GM12878 (cell line): ENCODE results near the gene DLAT. TPM values are rescaled to one million over a fixed set of nuclear protein-coding genes. Genes with fewer than 3 reads are reported as not detected.

Source experiments
- ATAC-seq: fragments of 200-7000 bp; cut with Tn5 transposase; 3 replicates; pipeline ENCODE4 v1.9.1; 2020; ENCODE audit warnings: mild to moderate bottlenecking, moderate library complexity
- BruUV-seq: library from RNA; stranded (reverse); fragments of 400-500 nt; replicated peaks from 2 replicates; lab custom pipeline; 2021; lab: Mats Ljungman, UMichigan
- CTCF ChIA-PET: fragments of 300-600 bp; sonication (Branson Sonifier 250); formaldehyde crosslinking; extraction: SDS; loops from one replicate; lab custom pipeline; 2021; ENCODE audit warnings: inconsistent platforms; lab: Yijun Ruan, JAX
- POLR2A ChIA-PET: fragments of 350-600 bp; formaldehyde crosslinking; extraction: SDS; loops from one replicate; lab custom pipeline; 2021; ENCODE audit warnings: inconsistent platforms; lab: Charles Lee
- RAD21 ChIA-PET: fragments of 300-600 bp; sonication (Branson Sonifier 250); formaldehyde crosslinking; loops from one replicate; lab custom pipeline; 2023; ENCODE audit warnings: antibody characterized with exemption; ENCODE audit not compliant: unreplicated experiment; lab: Charles Lee
- SMC1A ChIA-PET: fragments of 300-600 bp; sonication (Branson Sonifier 250); formaldehyde crosslinking; loops from one replicate; lab custom pipeline; 2023; ENCODE audit not compliant: unreplicated experiment, uncharacterized antibody; lab: Charles Lee
- DNase-seq: peaks from one replicate; pipeline ENCODE4 v3.0.0-alpha.2; 2011; ENCODE audit warnings: low read depth, low spot score
- FAIRE-seq: peaks from 3 replicates; lab custom pipeline; 2011; peaks lifted over from hg19 to GRCh38; lab: Jason Lieb, UNC
- H2AFZ ChIP-seq: 2 replicates; pipeline ENCODE4 v1.6.0; 2011; ENCODE audit warnings: low read depth, low read length, control low read depth; ENCODE audit not compliant: control insufficient read depth
- H3K27ac ChIP-seq: 2 replicates; pipeline ENCODE4 v1.5.1; 2011; ENCODE audit warnings: control low read depth; ENCODE audit not compliant: control insufficient read depth, insufficient read depth
- H3K27me3 ChIP-seq, 2 experiments: replicated peaks in 1 of 2; 2 replicates each; pipeline versions ENCODE4 v1.6.0 to v1.6.1; 2011; ENCODE audit warnings: low read length in 1 of 2; ENCODE audit not compliant: control insufficient read depth in 2 of 2, insufficient read depth in 2 of 2
- H3K36me3 ChIP-seq, 2 experiments: 2 replicates each; pipeline ENCODE4 v1.5.1; 2011; ENCODE audit warnings: low read length in 1 of 2; ENCODE audit not compliant: control insufficient read depth in 2 of 2, insufficient read depth in 2 of 2
- H3K4me1 ChIP-seq: 2 replicates; pipeline ENCODE4 v1.6.1; 2011; ENCODE audit warnings: mild to moderate bottlenecking, low read length, moderate library complexity, mixed read lengths; ENCODE audit not compliant: control insufficient read depth, insufficient read depth
- H3K4me2 ChIP-seq: 2 replicates; pipeline ENCODE4 v1.6.0; 2011; ENCODE audit warnings: control low read depth; ENCODE audit not compliant: control insufficient read depth, insufficient read depth
- H3K4me3 ChIP-seq: fragments of 200-600 bp; sonication (generic); 2 replicates; pipeline ENCODE4 v1.5.1; 2016
- H3K79me2 ChIP-seq: 2 replicates; pipeline ENCODE4 v1.6.0; 2011; ENCODE audit warnings: low read length; ENCODE audit not compliant: control insufficient read depth, insufficient read depth
- H3K9ac ChIP-seq: 2 replicates; pipeline ENCODE4 v1.8.0; 2011; ENCODE audit warnings: low read length, control low read depth, mixed read lengths; ENCODE audit not compliant: control insufficient read depth, insufficient read depth
- H3K9me3 ChIP-seq: replicated peaks from 3 replicates; pipeline ENCODE4 v1.5.1; 2011; ENCODE audit warnings: mild to moderate bottlenecking, low read length; ENCODE audit not compliant: control insufficient read depth, insufficient read depth
- H4K20me1 ChIP-seq: 2 replicates; pipeline ENCODE4 v1.6.0; 2011; ENCODE audit not compliant: control insufficient read depth, insufficient read depth
- CREM ChIP-seq: IDR thresholded peaks from 2 replicates; pipeline ENCODE4 v1.6.1; 2014; ENCODE audit warnings: antibody characterized with exemption, low read depth
- EP300 ChIP-seq, 2 experiments: fragments of 150-350 bp in 1 of 2; IDR thresholded peaks; 2 replicates each; pipeline ENCODE4 v1.6.1; 2011 to 2012; ENCODE audit warnings: low read depth in 2 of 2, low read length in 2 of 2, borderline replicate concordance in 1 of 2, improper control_type of control experiment in 1 of 2, inconsistent platforms in 1 of 2; ENCODE audit not compliant: control insufficient read depth in 1 of 2
- FOS ChIP-seq: IDR thresholded peaks from 3 replicates; pipeline ENCODE4 v1.6.1; 2011; ENCODE audit warnings: borderline replicate concordance; ENCODE audit not compliant: insufficient read length; ENCODE audit errors: extremely low read depth
- KLF5 ChIP-seq: fragments of 450-650 bp; IDR thresholded peaks from 2 replicates; pipeline ENCODE4 v1.6.1; 2014; ENCODE audit warnings: mild to moderate bottlenecking; ENCODE audit not compliant: partially characterized antibody
- NR2C2 ChIP-seq: IDR thresholded peaks from 2 replicates; pipeline ENCODE4 v1.6.1; 2011; ENCODE audit warnings: borderline replicate concordance, low read depth; ENCODE audit not compliant: control insufficient read depth, insufficient read length
- RAD21 ChIP-seq: IDR thresholded peaks from 2 replicates; pipeline ENCODE4 v1.6.1; 2011; ENCODE audit warnings: mild to moderate bottlenecking, low read depth, low read length, moderate library complexity; ENCODE audit not compliant: insufficient read depth
- SMAD1 ChIP-seq: fragments of 450-650 bp; IDR thresholded peaks from 2 replicates; pipeline ENCODE4 v1.6.1; 2018; ENCODE audit warnings: mild to moderate bottlenecking, low read depth; ENCODE audit not compliant: partially characterized antibody
- SPI1 ChIP-seq: IDR thresholded peaks from 2 replicates; pipeline ENCODE4 v1.6.1; 2011; ENCODE audit warnings: low read depth, mild to moderate bottlenecking, low read length, moderate library complexity, borderline replicate concordance; ENCODE audit not compliant: insufficient read depth
- WGBS: methylation state at CpG from one replicate; pipeline ENCODE4 v1.1.6; 2016; ENCODE audit warnings: low lambda C conversion rate; ENCODE audit not compliant: insufficient replicate concordance, insufficient coverage; ENCODE audit errors: missing lambda C conversion rate; 5-methylcytosine and 5-hydroxymethylcytosine counted together
- in situ Hi-C: fragments of 300-500 bp; cut with MboI; formaldehyde crosslinking; loops from 9 replicates; pipeline ENCODE4 v1.14.3; 2018; ENCODE audit warnings: mixed read lengths
- intact Hi-C: fragments of 100-400 bp; cut with micrococcal nuclease; formaldehyde crosslinking; loops from one replicate; pipeline ENCODE4 v1.14.2; 2022; ENCODE audit not compliant: unreplicated experiment
- polyA plus RNA-seq, 11 experiments: library from polyadenylated mRNA; depleted of rRNA in 4 of 11; unstranded in 6 of 11; stranded (reverse) in 5 of 11; fragments of >200 nt; fragmentation: Nextera tagmentation in 4 of 11; fragmentation: Illumina TruSeq in 1 of 11; extraction: Ambion mirVana in 4 of 11; extraction: Trizol in 1 of 11; gene quantifications; 1 replicate in 1 of 11; 2 replicates in 10 of 11; pipeline versions ENCODE4 v1.2.1 to v1.2.3, GENCODE V29; 2011 to 2016; ENCODE audit warnings: inconsistent platforms in 2 of 11, missing spikeins in 2 of 11, low read depth in 1 of 11
- total RNA-seq, 4 experiments: library from RNA; depleted of rRNA in 3 of 4; stranded (reverse); fragments of >200 nt in 3 of 4; fragmentation: Illumina TruSeq in 1 of 4; extraction: Trizol in 1 of 4; gene quantifications; 2 replicates each; pipeline versions ENCODE4 v1.2.1 to v1.2.3, GENCODE V29; 2013 to 2021
- TF ChIP-seq, protein P1 (sequence below): IDR thresholded peaks from 2 replicates; pipeline ENCODE4 v1.6.1; 2012; ENCODE audit warnings: mild to moderate bottlenecking, low read depth, low read length

DLAT gene
- total and polyA plus RNA-seq, 10 of the 15 experiments (the other 5 are each of a cell fraction or from before 2014, with no cell fraction given), result 16.5 to 79.9 (median 43.8) TPM

- H3K4me3 ChIP-seq, result no peak overlapping the region
- H3K4me1 ChIP-seq, result no peaks in the 10 kb centered on the region
- H2AFZ ChIP-seq, result no peak overlapping the region
- H3K27ac ChIP-seq, result no peak overlapping the region
- no TSS peak for BruUV-seq
- H3K4me2 ChIP-seq, result no peak overlapping the region
- in situ Hi-C loops (no loop called here), intact Hi-C loops (no loop called here)
- 19% methylated on average over 2 of the region's 2 CpGs for WGBS
- DNase-seq, result no peak
- no peak overlapping the region for H3K9ac ChIP-seq
- no peak for FAIRE-seq
- no peaks in the 10 kb centered on the region for H3K27me3 ChIP-seq
- POLR2A ChIA-PET, result interaction anchor here (0.6 to 0.7 kb wide), 3 partner anchors 9 to 217 kb away, joined by 4 read pairs; no protein-coding TSS in a partner anchor
- H3K9me3 ChIP-seq, result no peaks in the 10 kb centered on the region
- SMC1A ChIA-PET, result interaction anchor here (2.4 kb wide), 1 partner anchor 13 kb away, joined by 7 read pairs; no protein-coding TSS in a partner anchor
- CTCF ChIA-PET, result interaction anchor here (1.0 kb wide), 1 partner anchor 13 kb away, joined by 4 read pairs; no protein-coding TSS in a partner anchor
- ATAC-seq, result no peak
- H3K79me2 ChIP-seq, result no peaks in the 10 kb centered on the region
- no peak for TF ChIP-seq KLF5
- TF ChIP-seq RAD21, result no peak
- H3K36me3 ChIP-seq, result no peaks in the 10 kb centered on the region; a peak in 2 of 4 replicates
- H4K20me1 ChIP-seq, result no peaks in the 10 kb centered on the region
- RAD21 ChIA-PET, result no interaction called here
Observed at GRCh38 chr11:112100462-112100861, 75.3 kb downstream of the DLAT start.

DNA sequence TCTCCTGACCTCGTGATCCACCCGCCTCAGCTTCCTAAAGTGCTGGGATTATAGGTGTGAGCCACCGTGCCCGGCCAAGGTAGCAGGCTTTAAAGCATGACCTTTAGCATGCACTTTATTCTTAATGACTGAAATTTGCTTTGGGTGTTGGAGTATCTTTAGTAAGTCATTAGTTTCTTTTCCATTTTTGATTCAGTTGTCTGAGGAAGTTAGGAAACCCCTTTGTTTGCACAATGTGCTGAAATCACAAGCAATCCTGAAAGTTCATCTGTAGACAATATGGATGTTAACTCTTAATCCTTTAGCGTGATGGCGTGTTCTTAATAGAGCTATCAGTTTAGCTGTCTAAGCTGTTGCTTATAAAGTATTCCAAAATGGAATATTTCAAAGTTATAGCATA, 78.2 kb downstream of the DLAT start:
- Histone ChIP-seq H3K9me3 (no peaks in the 10 kb centered on the region), H4K20me1 (no peaks in the 10 kb centered on the region), H2AFZ (no peak overlapping the region), H3K4me3 (no peak overlapping the region), H3K36me3 (peaks cover 0 to 4% of the 10 kb centered on the region in 2 experiments; a peak in 2 of 4 replicates), H3K4me2 (no peak overlapping the region), H3K9ac (no peak overlapping the region), H3K27me3 (no peaks in the 10 kb centered on the region), H3K27ac (no peak overlapping the region), H3K4me1 (no peaks in the 10 kb centered on the region), H3K79me2 (no peaks in the 10 kb centered on the region)
- SMC1A ChIA-PET, result interaction anchor here (1.4 to 1.8 kb wide), 2 partner anchors 9 to 172 kb away, joined by 3 to 12 read pairs; no protein-coding TSS in a partner anchor
- no peak for ATAC-seq
- POLR2A ChIA-PET, result no interaction called here
- BruUV-seq, result no TSS peak
- FAIRE-seq, result no peak
- RAD21 ChIA-PET, result no interaction called here
- WGBS, result 92% methylated on average over 6 of the region's 6 CpGs
- CTCF ChIA-PET, result interaction anchor here (0.6 to 4.3 kb wide), 4 partner anchors 9 to 177 kb away, joined by 3 to 21 read pairs (median 8); no protein-coding TSS in a partner anchor
- in situ Hi-C loops, result no loop called here
- intact Hi-C loops, result no loop called here
- no peak for DNase-seq
- TF ChIP-seq, protein P1, sequence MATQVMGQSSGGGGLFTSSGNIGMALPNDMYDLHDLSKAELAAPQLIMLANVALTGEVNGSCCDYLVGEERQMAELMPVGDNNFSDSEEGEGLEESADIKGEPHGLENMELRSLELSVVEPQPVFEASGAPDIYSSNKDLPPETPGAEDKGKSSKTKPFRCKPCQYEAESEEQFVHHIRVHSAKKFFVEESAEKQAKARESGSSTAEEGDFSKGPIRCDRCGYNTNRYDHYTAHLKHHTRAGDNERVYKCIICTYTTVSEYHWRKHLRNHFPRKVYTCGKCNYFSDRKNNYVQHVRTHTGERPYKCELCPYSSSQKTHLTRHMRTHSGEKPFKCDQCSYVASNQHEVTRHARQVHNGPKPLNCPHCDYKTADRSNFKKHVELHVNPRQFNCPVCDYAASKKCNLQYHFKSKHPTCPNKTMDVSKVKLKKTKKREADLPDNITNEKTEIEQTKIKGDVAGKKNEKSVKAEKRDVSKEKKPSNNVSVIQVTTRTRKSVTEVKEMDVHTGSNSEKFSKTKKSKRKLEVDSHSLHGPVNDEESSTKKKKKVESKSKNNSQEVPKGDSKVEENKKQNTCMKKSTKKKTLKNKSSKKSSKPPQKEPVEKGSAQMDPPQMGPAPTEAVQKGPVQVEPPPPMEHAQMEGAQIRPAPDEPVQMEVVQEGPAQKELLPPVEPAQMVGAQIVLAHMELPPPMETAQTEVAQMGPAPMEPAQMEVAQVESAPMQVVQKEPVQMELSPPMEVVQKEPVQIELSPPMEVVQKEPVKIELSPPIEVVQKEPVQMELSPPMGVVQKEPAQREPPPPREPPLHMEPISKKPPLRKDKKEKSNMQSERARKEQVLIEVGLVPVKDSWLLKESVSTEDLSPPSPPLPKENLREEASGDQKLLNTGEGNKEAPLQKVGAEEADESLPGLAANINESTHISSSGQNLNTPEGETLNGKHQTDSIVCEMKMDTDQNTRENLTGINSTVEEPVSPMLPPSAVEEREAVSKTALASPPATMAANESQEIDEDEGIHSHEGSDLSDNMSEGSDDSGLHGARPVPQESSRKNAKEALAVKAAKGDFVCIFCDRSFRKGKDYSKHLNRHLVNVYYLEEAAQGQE, result no peak
- TF ChIP-seq FOS (no peak), EP300 (IDR thresholded peaks at IDR 0.05; ENCODE audit: borderline replicate concordance in 1 of 2, control insufficient read depth in 1 of 2, low read depth in 2 of 2, low read length in 2 of 2) (no peak), NR2C2 (no peak), SMAD1 (no peak), CREM (no peak), SPI1 (no peak)
